ENCODE measurements around the gene PBRM1.

Gene PBRM1

DNA sequence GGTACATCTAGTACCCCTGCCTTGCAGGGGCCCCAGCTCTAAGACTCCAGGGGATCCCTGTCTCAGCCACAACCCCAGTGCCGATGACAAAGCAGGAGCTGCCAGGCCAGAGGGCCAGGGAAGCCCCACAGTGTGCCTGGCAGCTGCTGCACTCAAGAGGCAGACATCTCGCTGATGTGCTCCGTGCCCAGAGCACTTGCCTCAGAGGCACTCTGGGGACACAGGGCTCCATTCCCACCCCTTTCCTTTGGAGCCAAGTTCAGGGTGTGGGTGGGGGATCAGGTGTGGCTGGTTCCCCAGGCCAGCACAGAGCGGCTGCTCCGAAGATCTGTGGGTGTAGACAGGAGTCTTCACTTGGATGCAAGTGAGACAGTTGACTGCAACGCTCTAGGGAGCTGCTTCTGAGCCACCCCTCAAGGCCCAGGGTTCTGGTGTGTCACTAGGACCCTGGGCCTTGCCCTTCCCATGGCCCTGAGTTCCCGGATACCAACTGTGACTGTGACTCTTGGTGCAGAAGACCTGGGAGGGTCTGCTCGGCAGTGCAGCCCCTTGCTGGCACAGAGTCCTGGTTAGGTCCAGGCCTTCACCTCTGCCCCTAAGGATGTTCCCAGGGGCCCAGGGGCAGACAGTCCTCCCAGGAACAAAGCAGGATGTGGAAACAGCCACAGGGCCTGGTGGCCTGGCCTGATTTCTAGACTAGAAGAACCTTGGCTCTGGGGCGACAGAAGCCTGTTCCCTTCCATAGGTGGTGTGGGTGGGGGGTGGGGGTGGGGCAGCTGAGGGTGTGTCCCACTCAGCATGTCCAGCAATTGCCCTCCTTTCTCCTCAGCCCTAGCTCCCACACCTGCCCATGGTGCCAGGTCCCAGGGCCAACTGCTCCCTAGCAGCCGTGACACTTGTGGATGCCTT is 154.5 kb downstream of the PBRM1 start:
- Histone ChIP-seq H3K4me3 (ENCODE audit: low read depth, low read length) (no peak overlapping the region), H3K27me3 (ENCODE audit: insufficient read depth, low read depth, severe bottlenecking) (no peaks in the 10 kb centered on the region), H3K9me3 (ENCODE audit: severe bottlenecking) (no peaks in the 10 kb centered on the region), H3K36me3 (peaks cover 49% of the 10 kb centered on the region), H3K27ac (no peak overlapping the region)
- TF ChIP-seq, protein P1, sequence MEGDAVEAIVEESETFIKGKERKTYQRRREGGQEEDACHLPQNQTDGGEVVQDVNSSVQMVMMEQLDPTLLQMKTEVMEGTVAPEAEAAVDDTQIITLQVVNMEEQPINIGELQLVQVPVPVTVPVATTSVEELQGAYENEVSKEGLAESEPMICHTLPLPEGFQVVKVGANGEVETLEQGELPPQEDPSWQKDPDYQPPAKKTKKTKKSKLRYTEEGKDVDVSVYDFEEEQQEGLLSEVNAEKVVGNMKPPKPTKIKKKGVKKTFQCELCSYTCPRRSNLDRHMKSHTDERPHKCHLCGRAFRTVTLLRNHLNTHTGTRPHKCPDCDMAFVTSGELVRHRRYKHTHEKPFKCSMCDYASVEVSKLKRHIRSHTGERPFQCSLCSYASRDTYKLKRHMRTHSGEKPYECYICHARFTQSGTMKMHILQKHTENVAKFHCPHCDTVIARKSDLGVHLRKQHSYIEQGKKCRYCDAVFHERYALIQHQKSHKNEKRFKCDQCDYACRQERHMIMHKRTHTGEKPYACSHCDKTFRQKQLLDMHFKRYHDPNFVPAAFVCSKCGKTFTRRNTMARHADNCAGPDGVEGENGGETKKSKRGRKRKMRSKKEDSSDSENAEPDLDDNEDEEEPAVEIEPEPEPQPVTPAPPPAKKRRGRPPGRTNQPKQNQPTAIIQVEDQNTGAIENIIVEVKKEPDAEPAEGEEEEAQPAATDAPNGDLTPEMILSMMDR (IDR thresholded peaks at IDR 0.05; ENCODE audit: low read depth, low read length), result no peak
- DNase-seq, result no peak

DNA sequence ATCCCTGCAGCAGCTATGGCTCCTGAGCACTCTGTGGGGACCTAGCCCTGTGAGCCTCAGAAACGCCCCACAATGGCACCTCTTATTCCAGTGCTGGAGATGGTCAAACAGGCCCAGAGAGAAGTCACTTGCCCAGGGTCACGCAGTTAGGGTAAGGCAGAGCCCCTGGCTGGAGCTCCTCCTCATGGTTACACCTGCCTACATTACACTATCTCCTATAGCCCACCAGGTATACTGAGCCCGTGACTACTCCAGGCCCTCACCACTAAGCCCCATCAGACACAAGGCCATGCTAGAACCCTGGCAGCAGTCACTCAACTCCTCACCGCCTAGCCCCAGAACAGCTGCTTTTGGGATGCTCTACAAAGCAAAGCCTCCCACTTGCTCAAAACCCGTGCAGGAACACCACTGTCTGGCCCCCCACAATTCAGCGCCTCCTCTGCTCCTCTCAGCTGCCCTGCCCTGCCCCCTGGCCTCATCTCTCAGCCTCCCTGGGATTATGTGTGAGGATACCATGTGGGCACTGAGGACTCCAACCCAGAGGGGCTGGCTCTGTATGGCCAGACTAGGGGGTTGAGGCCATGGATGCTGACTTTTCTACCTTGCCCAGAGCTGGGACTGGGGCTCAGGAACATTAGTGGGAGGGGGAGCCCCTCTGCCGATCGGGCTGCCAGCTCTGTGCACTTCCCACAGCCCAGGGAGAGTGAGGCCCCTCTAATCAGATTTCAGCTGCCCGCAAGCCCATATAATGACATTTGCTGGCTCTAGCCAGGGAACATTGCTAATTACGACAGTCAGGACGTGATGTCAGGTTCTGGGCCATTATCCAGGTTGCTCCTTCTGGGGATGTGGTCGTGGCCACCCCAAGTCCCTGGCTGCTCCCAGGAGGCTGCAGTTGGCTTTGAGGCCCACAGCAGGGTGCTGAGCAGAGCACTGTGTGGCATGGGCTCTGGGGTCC is 156.1 kb downstream of the PBRM1 start:
- no peaks in the 10 kb centered on the region for H3K9me3 ChIP-seq (ENCODE audit: severe bottlenecking)
- H3K4me3 ChIP-seq (ENCODE audit: low read depth, low read length), result no peak overlapping the region
- H3K27me3 ChIP-seq (ENCODE audit: insufficient read depth, low read depth, severe bottlenecking), result no peaks in the 10 kb centered on the region
- no peak for DNase-seq
- H3K36me3 ChIP-seq, result peaks cover 61% of the 10 kb centered on the region
- no peak overlapping the region for H3K27ac ChIP-seq
- TF ChIP-seq, protein P1 (IDR thresholded peaks at IDR 0.05; ENCODE audit: low read depth, low read length), result no peak

DNA sequence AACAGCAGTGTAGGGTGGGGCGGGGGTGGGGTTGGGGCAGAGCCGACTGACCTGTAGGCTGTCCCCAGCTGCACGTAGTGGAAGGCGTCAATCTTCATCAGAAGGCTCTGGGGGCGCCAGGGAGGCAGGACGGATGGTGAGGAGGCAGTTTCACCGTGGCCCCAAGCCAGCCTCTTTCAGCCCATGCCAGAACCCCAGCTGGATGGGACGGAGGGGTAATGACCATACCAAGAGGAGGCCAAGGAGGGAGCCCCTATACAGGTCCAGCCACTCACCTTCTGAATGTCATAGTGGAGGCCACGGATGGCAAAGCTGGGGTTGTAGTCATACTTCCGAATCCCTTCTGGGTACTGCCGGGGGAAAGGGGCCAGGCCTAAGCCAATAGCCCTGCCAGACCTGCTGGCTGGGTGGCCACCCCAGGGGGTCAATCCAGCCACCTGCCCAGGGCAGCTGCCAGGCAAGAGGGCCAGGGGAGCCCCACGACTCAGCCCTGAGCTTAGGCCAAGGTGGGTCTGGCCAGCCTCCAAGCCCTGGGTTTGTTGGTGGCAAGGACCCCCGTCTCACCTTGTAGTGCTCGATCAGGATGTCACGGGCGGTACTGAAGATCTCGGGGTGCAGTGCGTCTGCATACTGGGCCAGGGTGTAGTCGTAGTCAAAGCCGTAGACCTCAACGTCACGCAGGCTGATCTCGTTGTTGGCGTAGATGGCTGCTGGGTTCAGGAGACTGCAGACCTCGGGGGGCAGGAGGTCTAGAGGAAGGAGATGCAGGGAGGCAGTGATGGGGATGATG is 156.9 kb downstream of the PBRM1 start:
- peak; percentile 11 for DNase-seq
- H3K27ac ChIP-seq, result no peak overlapping the region
- no peaks in the 10 kb centered on the region for H3K27me3 ChIP-seq (ENCODE audit: insufficient read depth, low read depth, severe bottlenecking)
- no peak overlapping the region for H3K4me3 ChIP-seq (ENCODE audit: low read depth, low read length)
- no peaks in the 10 kb centered on the region for H3K9me3 ChIP-seq (ENCODE audit: severe bottlenecking)
- TF ChIP-seq, protein P1 (IDR thresholded peaks at IDR 0.05; ENCODE audit: low read depth, low read length), result no peak
- H3K36me3 ChIP-seq, result peaks cover 70% of the 10 kb centered on the region

DNA sequence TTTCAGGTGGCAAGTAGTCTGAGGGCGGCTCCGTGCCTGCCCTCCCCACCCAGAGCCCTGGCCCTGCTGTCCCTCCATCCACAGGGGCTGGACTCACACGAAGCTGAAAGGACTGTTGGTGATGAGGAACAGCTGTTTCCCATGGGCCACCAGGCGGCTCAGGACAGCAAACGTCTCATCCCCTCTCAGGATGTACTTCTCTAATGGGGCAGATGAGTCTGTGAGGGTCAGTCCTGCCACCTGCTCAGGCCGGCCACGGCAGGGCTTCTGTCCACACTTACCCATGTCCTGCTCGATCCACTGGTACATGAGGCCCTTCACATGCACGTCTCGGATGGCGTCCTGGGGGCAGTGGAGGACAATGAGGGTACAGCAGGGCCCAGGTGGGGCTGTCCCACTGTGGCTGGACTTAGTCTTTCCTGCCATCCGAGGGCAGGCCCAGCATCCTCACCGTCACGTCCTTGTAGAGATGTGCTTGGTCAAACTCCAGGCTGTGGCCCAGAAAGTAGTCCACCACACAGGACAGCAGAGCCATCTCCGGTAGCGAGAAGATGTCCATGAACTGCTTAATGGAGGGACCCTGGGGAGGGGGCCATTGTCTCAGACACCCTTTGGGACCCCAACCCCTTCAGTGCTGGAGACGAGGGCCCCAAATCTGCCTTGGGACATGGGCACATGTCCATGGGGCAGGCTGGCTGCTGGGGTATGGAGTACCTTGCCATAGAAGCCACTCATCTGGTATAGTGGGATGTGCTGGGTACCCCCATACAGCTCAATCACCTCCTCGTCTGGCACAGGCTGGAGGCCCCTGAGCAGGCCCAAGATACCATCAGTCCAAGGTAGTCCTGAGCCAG is 157.8 kb downstream of the PBRM1 start:
- H3K27me3 ChIP-seq (ENCODE audit: insufficient read depth, low read depth, severe bottlenecking), result no peaks in the 10 kb centered on the region
- peak; percentile 2 for DNase-seq
- no peaks in the 10 kb centered on the region for H3K9me3 ChIP-seq (ENCODE audit: severe bottlenecking)
- no peak overlapping the region for H3K4me3 ChIP-seq (ENCODE audit: low read depth, low read length)
- H3K36me3 ChIP-seq, result peaks cover 77% of the 10 kb centered on the region
- no peak overlapping the region for H3K27ac ChIP-seq
- TF ChIP-seq, protein P1 (IDR thresholded peaks at IDR 0.05; ENCODE audit: low read depth, low read length), result no peak
